IMR-90 (cell line): Measurements from ENCODE around the gene RARRES2. TPM values are rescaled to one million over a fixed set of nuclear protein-coding genes. Genes with fewer than 3 reads are reported as not detected.

Experiments
- ATAC-seq: fragments of 200-7000 bp; cut with Tn5 transposase; 2 replicates; pipeline ENCODE4 v1.9.1; 2020; ENCODE audit warnings: low read depth, mild to moderate bottlenecking, moderate library complexity
- BruUV-seq: library from RNA; stranded (reverse); fragments of 400-500 nt; replicated peaks from 2 replicates; lab custom pipeline; 2021; lab: Mats Ljungman, UMichigan
- CTCF ChIA-PET: fragments of 300-600 bp; formaldehyde crosslinking; extraction: SDS; loops from one replicate; lab custom pipeline; 2021; ENCODE audit warnings: antibody characterized with exemption; lab: Yijun Ruan, JAX
- POLR2A ChIA-PET: fragments of 300-600 bp; sonication (Branson Sonifier 250); formaldehyde crosslinking; loops from one replicate; lab custom pipeline; 2022; ENCODE audit warnings: antibody characterized with exemption; ENCODE audit not compliant: unreplicated experiment; lab: Charles Lee
- DNase-seq: peaks from one replicate; pipeline ENCODE4 v3.0.0; 2013
- H2AFZ ChIP-seq: replicated peaks from 2 replicates; pipeline ENCODE3; 2013; ENCODE audit warnings: low read length, mild to moderate bottlenecking; ENCODE audit not compliant: poor library complexity
- H2AK5ac ChIP-seq: 2 replicates; pipeline ENCODE4 v1.6.1; 2013; ENCODE audit warnings: low read depth, low read length, inconsistent platforms
- H2AK9ac ChIP-seq: replicated peaks from 2 replicates; pipeline ENCODE3; 2013; ENCODE audit warnings: mild to moderate bottlenecking, low read depth, low read length, moderate library complexity; ENCODE audit not compliant: poor library complexity
- H2BK120ac ChIP-seq: 2 replicates; pipeline ENCODE4 v1.6.1; 2013; ENCODE audit warnings: low read depth, low read length, inconsistent platforms
- H2BK15ac ChIP-seq: 3 replicates; pipeline ENCODE4 v1.6.1; 2013; ENCODE audit warnings: low read depth, low read length, inconsistent platforms
- H2BK20ac ChIP-seq: 2 replicates; pipeline ENCODE4 v1.6.1; 2013; ENCODE audit warnings: low read depth, mild to moderate bottlenecking, inconsistent platforms, low read length, moderate library complexity
- H2BK5ac ChIP-seq: 2 replicates; pipeline ENCODE4 v1.6.1; 2013; ENCODE audit warnings: mild to moderate bottlenecking, low read depth, low read length, inconsistent platforms; ENCODE audit not compliant: poor library complexity, severe bottlenecking
- H3K14ac ChIP-seq: replicated peaks from 2 replicates; pipeline ENCODE4 v1.6.1; 2013; ENCODE audit warnings: low read depth, low read length, inconsistent platforms
- H3K18ac ChIP-seq: 2 replicates; pipeline ENCODE4 v1.6.1; 2013; ENCODE audit warnings: low read depth, low read length, control low read depth
- H3K23ac ChIP-seq: 2 replicates; pipeline ENCODE4 v1.6.1; 2013; ENCODE audit warnings: low read depth, low read length, inconsistent platforms
- H3K27ac ChIP-seq: 2 replicates; pipeline ENCODE4 v1.5.1; 2013; ENCODE audit warnings: mild to moderate bottlenecking, control low read depth, low read length; ENCODE audit not compliant: insufficient read depth
- H3K27me3 ChIP-seq: 2 replicates; pipeline ENCODE4 v1.6.1; 2013; ENCODE audit warnings: low read length; ENCODE audit not compliant: control insufficient read depth, insufficient read depth
- H3K36me3 ChIP-seq: 2 replicates; pipeline ENCODE4 v1.6.1; 2013; ENCODE audit warnings: low read length, mixed read lengths; ENCODE audit not compliant: control insufficient read depth, insufficient read depth
- H3K4ac ChIP-seq: 2 replicates; pipeline ENCODE4 v1.6.1; 2013; ENCODE audit warnings: low read depth, low read length, inconsistent platforms
- H3K4me1 ChIP-seq: 2 replicates; pipeline ENCODE4 v1.6.1; 2013; ENCODE audit warnings: low read length, mixed read lengths; ENCODE audit not compliant: control insufficient read depth, insufficient read depth
- H3K4me2 ChIP-seq: 2 replicates; pipeline ENCODE4 v1.6.1; 2013; ENCODE audit warnings: low read depth, mild to moderate bottlenecking, control low read depth, low read length, moderate library complexity
- H3K4me3 ChIP-seq: 2 replicates; pipeline ENCODE4 v1.5.1; 2013; ENCODE audit warnings: low read depth, mild to moderate bottlenecking, control low read depth, low read length, moderate library complexity; ENCODE audit not compliant: insufficient read depth
- H3K56ac ChIP-seq: 2 replicates; pipeline ENCODE4 v1.6.1; 2013; ENCODE audit warnings: low read length, inconsistent platforms; ENCODE audit not compliant: insufficient read depth; ENCODE audit errors: extremely low read depth
- H3K79me1 ChIP-seq, 2 experiments: 2 replicates each; pipeline ENCODE4 v1.6.1; 2013; ENCODE audit warnings: low read length in 2 of 2, inconsistent platforms in 1 of 2, low read depth in 1 of 2
- H3K9ac ChIP-seq: 2 replicates; pipeline ENCODE4 v1.6.1; 2013; ENCODE audit warnings: low read depth, low read length, control low read depth
- H3K9me1 ChIP-seq: 2 replicates; pipeline ENCODE4 v1.6.1; 2013; ENCODE audit warnings: low read length, inconsistent platforms; ENCODE audit not compliant: insufficient read depth
- H3K9me3 ChIP-seq: 2 replicates; pipeline ENCODE4 v1.6.1; 2013; ENCODE audit warnings: low read length; ENCODE audit not compliant: control insufficient read depth, insufficient read depth
- H4K20me1 ChIP-seq: 2 replicates; pipeline ENCODE4 v1.6.1; 2013; ENCODE audit warnings: low read length, inconsistent platforms; ENCODE audit not compliant: insufficient read depth
- H4K5ac ChIP-seq: 2 replicates; pipeline ENCODE4 v1.6.1; 2013; ENCODE audit warnings: mild to moderate bottlenecking, low read depth, low read length, control low read depth
- H4K8ac ChIP-seq, 2 experiments: 2 replicates each; pipeline ENCODE4 v1.6.1; 2013; ENCODE audit warnings: low read depth in 2 of 2, low read length in 2 of 2, control low read depth in 1 of 2, inconsistent platforms in 1 of 2
- H4K91ac ChIP-seq: 2 replicates; pipeline ENCODE4 v1.6.1; 2013; ENCODE audit warnings: low read depth, low read length, inconsistent platforms; ENCODE audit not compliant: insufficient read depth
- CEBPB ChIP-seq: IDR thresholded peaks from 2 replicates; pipeline ENCODE4 v1.6.1; 2012; ENCODE audit warnings: low read depth, low read length, improper control_type of control experiment
- CHD1 ChIP-seq: IDR thresholded peaks from 2 replicates; pipeline ENCODE4 v1.6.1; 2012; ENCODE audit warnings: low read depth, low read length, improper control_type of control experiment
- FOS ChIP-seq: fragments of 150-350 bp; IDR thresholded peaks from 2 replicates; pipeline ENCODE4 v1.6.1; 2016; ENCODE audit warnings: low read depth, low read length
- NFE2L2 ChIP-seq: fragments of 150-350 bp; IDR thresholded peaks from 2 replicates; pipeline ENCODE4 v1.6.1; 2016; ENCODE audit warnings: low read depth, mild to moderate bottlenecking, low read length
- POLR2A ChIP-seq: IDR thresholded peaks from 2 replicates; pipeline ENCODE4 v1.6.1; 2012; ENCODE audit warnings: mild to moderate bottlenecking, low read depth, low read length
- RAD21 ChIP-seq: IDR thresholded peaks from 2 replicates; pipeline ENCODE4 v1.6.1; 2012; ENCODE audit warnings: low read length, improper control_type of control experiment
- SMC3 ChIP-seq: fragments of 150-350 bp; IDR thresholded peaks from 2 replicates; pipeline ENCODE4 v1.6.1; 2016; ENCODE audit warnings: low read depth, mild to moderate bottlenecking, antibody characterized with exemption, low read length, moderate library complexity
- WGBS, 2 experiments: methylation state at CpG; one replicate each; pipeline versions ENCODE4 v1.1.5 to v1.1.7; 2013; ENCODE audit warnings: missing lambda C conversion rate in 2 of 2; ENCODE audit not compliant: insufficient read length in 1 of 2; ENCODE audit errors: extremely low coverage in 2 of 2; 5-methylcytosine and 5-hydroxymethylcytosine counted together
- dilution Hi-C: fragments of 300-500 bp; cut with HindIII; formaldehyde crosslinking; loops from one replicate; pipeline ENCODE4 v1.14.3; 2018; ENCODE audit warnings: low sequenced_read_pairs; ENCODE audit not compliant: unreplicated experiment
- in situ Hi-C: fragments of 300-500 bp; cut with MboI; formaldehyde crosslinking; loops from 3 replicates; pipeline ENCODE4 v1.14.3; 2019; ENCODE audit warnings: low sequenced_read_pairs, inconsistent platforms, mixed read lengths
- intact Hi-C: fragments of 100-400 bp; cut with micrococcal nuclease; formaldehyde crosslinking; loops from 2 replicates; pipeline ENCODE4 v1.10.0; 2022
- polyA plus RNA-seq, 3 experiments: library from polyadenylated mRNA; depleted of rRNA; stranded (reverse); fragments of >200 nt; gene quantifications; 2 replicates each; pipeline ENCODE4 v1.2.3, GENCODE V29; 2012; ENCODE audit warnings: low replicate concordance in 1 of 3
- total RNA-seq: library from RNA; depleted of rRNA; stranded (reverse); fragments of >200 nt; gene quantifications from 2 replicates; pipeline ENCODE4 v1.2.3, GENCODE V29; 2012
- TF ChIP-seq, protein P1 (sequence below): fragments of 150-350 bp; IDR thresholded peaks from 2 replicates; pipeline ENCODE4 v1.6.1; 2017; ENCODE audit warnings: mild to moderate bottlenecking, antibody characterized with exemption, low read length, low read depth
- TF ChIP-seq, protein P2 (sequence below): fragments of 150-350 bp; IDR thresholded peaks from 2 replicates; pipeline ENCODE4 v1.6.1; 2016; ENCODE audit warnings: low read depth, mild to moderate bottlenecking, low read length, moderate library complexity, borderline replicate concordance

The RARRES2 gene
- total and polyA plus RNA-seq, 2 of the 4 experiments (the other 2 are of a cell fraction), result 1.6 TPM; not detected in 1

DNA sequence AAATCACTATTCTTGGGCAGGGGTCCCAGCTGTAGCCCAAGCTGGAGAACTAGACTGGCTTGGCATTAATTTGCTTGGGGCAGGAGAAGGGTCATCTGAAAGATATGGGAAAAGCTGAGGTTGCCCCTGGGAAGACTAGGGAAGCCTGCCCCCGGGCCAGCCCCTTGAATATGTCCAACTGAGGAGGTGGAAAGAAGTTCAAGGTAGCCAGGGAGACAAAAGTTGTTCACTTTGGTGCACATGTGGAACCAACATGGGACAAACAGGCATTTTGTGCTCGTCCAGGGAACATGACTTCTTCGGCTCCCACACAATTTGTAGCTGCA, 19.7 kb downstream of the RARRES2 start:
- H2AFZ ChIP-seq, result no peak overlapping the region
- no peak for TF ChIP-seq POLR2A
- TF ChIP-seq CEBPB, result no peak
- TF ChIP-seq, protein P1, sequence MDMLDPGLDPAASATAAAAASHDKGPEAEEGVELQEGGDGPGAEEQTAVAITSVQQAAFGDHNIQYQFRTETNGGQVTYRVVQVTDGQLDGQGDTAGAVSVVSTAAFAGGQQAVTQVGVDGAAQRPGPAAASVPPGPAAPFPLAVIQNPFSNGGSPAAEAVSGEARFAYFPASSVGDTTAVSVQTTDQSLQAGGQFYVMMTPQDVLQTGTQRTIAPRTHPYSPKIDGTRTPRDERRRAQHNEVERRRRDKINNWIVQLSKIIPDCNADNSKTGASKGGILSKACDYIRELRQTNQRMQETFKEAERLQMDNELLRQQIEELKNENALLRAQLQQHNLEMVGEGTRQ, result no peak
- TF ChIP-seq RAD21, result no peak
- no peak for TF ChIP-seq NFE2L2
- no peak for TF ChIP-seq SMC3
- TF ChIP-seq CHD1, result no peak
- TF ChIP-seq FOS, result no peak
- TF ChIP-seq, protein P2, sequence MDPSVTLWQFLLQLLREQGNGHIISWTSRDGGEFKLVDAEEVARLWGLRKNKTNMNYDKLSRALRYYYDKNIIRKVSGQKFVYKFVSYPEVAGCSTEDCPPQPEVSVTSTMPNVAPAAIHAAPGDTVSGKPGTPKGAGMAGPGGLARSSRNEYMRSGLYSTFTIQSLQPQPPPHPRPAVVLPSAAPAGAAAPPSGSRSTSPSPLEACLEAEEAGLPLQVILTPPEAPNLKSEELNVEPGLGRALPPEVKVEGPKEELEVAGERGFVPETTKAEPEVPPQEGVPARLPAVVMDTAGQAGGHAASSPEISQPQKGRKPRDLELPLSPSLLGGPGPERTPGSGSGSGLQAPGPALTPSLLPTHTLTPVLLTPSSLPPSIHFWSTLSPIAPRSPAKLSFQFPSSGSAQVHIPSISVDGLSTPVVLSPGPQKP, result no peak
- no peak overlapping the region for H3K27ac ChIP-seq
- H4K8ac ChIP-seq, result no peak overlapping the region
- H3K9me1 ChIP-seq, result no peaks in the 10 kb centered on the region
- intact Hi-C loops (no loop called here), dilution Hi-C loops (no loop called here), in situ Hi-C loops (loop anchor here (25.0 kb wide), 1 partner anchor 416 kb away; the partner anchor contains the start of gene GIMAP5)
- no peaks in the 10 kb centered on the region for H3K9me3 ChIP-seq
- ChIA-PET POLR2A (no interaction called here), CTCF (no interaction called here)
- no peaks in the 10 kb centered on the region for H3K36me3 ChIP-seq
- no peak overlapping the region for H3K9ac ChIP-seq
- no peak overlapping the region for H2AK9ac ChIP-seq
- peaks cover 10% of the 10 kb centered on the region; the same call in 1 of the 2 replicates for H3K4me1 ChIP-seq
- no peaks in the 10 kb centered on the region; the same call in 1 of the 2 replicates for H3K27me3 ChIP-seq
- H3K56ac ChIP-seq, result no peak overlapping the region
- H3K18ac ChIP-seq, result no peak overlapping the region
- no peak overlapping the region for H4K91ac ChIP-seq
- H2BK15ac ChIP-seq, result no peak overlapping the region
- no peak overlapping the region for H2BK20ac ChIP-seq
- no peak overlapping the region for H2AK5ac ChIP-seq
- no peaks in the 10 kb centered on the region for H3K79me1 ChIP-seq
- H2BK5ac ChIP-seq, result no peak overlapping the region
- no peak overlapping the region for H3K4ac ChIP-seq
- H4K20me1 ChIP-seq, result no peaks in the 10 kb centered on the region
- H4K5ac ChIP-seq, result no peak overlapping the region
- H3K14ac ChIP-seq, result no peak overlapping the region
- WGBS, 2 experiments, result 75% methylated on average over 2 of the region's 3 CpGs; no CpG with 5 or more reads in 1 of the 2 experiments
- no peak for ATAC-seq
- no peak overlapping the region for H3K4me3 ChIP-seq
- H3K23ac ChIP-seq, result no peak overlapping the region
- no peak overlapping the region for H3K4me2 ChIP-seq
- no TSS peak for BruUV-seq
- H2BK120ac ChIP-seq, result no peak overlapping the region
- no peak for DNase-seq
